Measurements from ENCODE around the gene CYLD.

DNA sequence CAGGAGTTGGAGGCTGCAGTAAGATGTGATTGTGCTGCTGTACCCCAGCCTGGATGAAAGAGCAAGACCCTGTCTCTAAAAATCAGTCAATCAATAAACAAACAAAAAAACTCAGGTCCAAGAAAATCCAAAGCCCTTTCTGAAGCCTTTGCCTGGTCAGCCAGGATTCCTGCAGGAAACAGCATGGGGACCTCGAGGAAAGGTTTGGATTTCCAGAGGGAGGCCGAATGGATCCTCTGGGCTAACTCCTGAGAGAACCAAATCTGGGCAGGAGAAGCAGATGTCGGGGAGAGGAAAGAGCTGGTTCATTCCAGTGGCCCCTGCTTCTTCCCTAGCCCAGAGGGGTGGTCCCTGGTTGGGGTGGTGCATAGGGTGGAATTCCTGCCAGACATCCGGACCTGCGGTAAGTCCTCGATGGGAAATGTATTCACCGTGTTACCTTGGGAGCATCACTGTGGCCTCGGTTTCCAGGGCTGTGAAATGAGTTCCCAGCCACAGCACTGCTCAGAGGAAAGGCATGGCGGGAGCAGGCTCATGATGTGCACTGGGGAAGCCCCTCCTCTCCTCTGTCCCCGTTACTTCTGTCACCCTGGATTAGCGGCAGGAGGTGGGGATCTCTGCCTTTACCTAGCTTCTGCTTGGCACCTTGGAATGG lies 75.1 kb downstream of the CYLD start:
- TF ChIP-seq POLR2AphosphoS5 (IDR thresholded peaks at IDR 0.05; ENCODE audit: low read depth, low read length) (no peak), POLR2A (IDR thresholded peaks at IDR 0.05; ENCODE audit: low read depth, low read length) (no peak), TAF1 (IDR thresholded peaks at IDR 0.05; ENCODE audit: borderline replicate concordance, low read depth, low read length) (no peak)
